Stimulated activated CD4-positive, alpha-beta T cell treated with anti-CD3 and anti-CD28 coated beads, Interleukin-4, amount 100 ng/mL, for 48 hours (primary cell): ENCODE measurements around the gene PDE6C.

Experiments
- DNase-seq, 2 donors: peaks; one replicate each; pipeline ENCODE4 v3.0.0-alpha.2; 2020; ENCODE audit warnings: low read depth in 2 of 2

Gene PDE6C

GRCh38 chr10:93594518-93594917, 17.8 kb upstream of the PDE6C start:
- DNase-seq: no peak

GRCh38 chr10:93595378-93596161, 16.8 kb upstream of the PDE6C start:
- no peak for DNase-seq

GRCh38 chr10:93596539-93596938, 15.8 kb upstream of the PDE6C start:
- DNase-seq: no peak

GRCh38 chr10:93597075-93597599, 15.2 kb upstream of the PDE6C start:
- DNase-seq: no peak

- no peak for DNase-seq
Measured at GRCh38 chr10:93598157-93598556, 14.2 kb upstream of the PDE6C start.

GRCh38 chr10:93599335-93599734, 13.0 kb upstream of the PDE6C start:
- no peak for DNase-seq

- DNase-seq: no peak
Measured at GRCh38 chr10:93599778-93600177, 12.6 kb upstream of the PDE6C start.

GRCh38 chr10:93600446-93601145, 11.7 kb upstream of the PDE6C start:
- no peak for DNase-seq

- no peak for DNase-seq
Measured at GRCh38 chr10:93601146-93601773, 11.1 kb upstream of the PDE6C start, which contains the start of gene RBP4. TSS of gene RBP4 (minus strand) at chr10:93601235. CDS start at chr10:93601028, 207 bp downstream.

GRCh38 chr10:93601774-93602162, 10.6 kb upstream of the PDE6C start:
- DNase-seq: no peak

- no peak for DNase-seq
Measured at GRCh38 chr10:93603023-93603422, 9.3 kb upstream of the PDE6C start.

- no peak for DNase-seq
Measured at GRCh38 chr10:93604146-93604545, 8.2 kb upstream of the PDE6C start.

GRCh38 chr10:93608421-93608820, 3.9 kb upstream of the PDE6C start:
- no peak for DNase-seq

GRCh38 chr10:93613126-93613525, 789 bp downstream of the PDE6C start:
- no peak for DNase-seq

- no peak for DNase-seq
Measured at GRCh38 chr10:93614101-93614825, 1.9 kb downstream of the PDE6C start.

GRCh38 chr10:93615576-93616235, 3.4 kb downstream of the PDE6C start:
- no peak for DNase-seq

- DNase-seq: no peak
Measured at GRCh38 chr10:93620925-93621324, 8.6 kb downstream of the PDE6C start.

GRCh38 chr10:93622942-93623341, 10.6 kb downstream of the PDE6C start:
- DNase-seq: no peak

- no peak for DNase-seq
Measured at GRCh38 chr10:93628858-93629257, 16.5 kb downstream of the PDE6C start.

- DNase-seq: no peak
Measured at GRCh38 chr10:93629647-93630305, 17.4 kb downstream of the PDE6C start.
